Parathyroid adenoma (tissue), 2 donors: ENCODE data around the gene FJX1.

Source experiments
- H2AFZ ChIP-seq: fragments of 300-600 bp; sonication (generic); one replicate; pipeline ENCODE4 v1.7.0; 2017; ENCODE audit warnings: antibody characterized with exemption, mild to moderate bottlenecking
- H3K27ac ChIP-seq: fragments of 300-600 bp; sonication (generic); one replicate; pipeline ENCODE4 v1.7.0; 2017
- H3K27me3 ChIP-seq: fragments of 300-600 bp; sonication (generic); one replicate; pipeline ENCODE4 v1.7.0; 2017; ENCODE audit warnings: low read length; ENCODE audit not compliant: control insufficient read depth, insufficient read depth
- H3K36me3 ChIP-seq: fragments of 300-600 bp; sonication (generic); one replicate; pipeline ENCODE4 v1.7.0; 2017; ENCODE audit warnings: low read length; ENCODE audit not compliant: control insufficient read depth, insufficient read depth
- H3K4me1 ChIP-seq: fragments of 300-600 bp; sonication (generic); one replicate; pipeline ENCODE4 v1.7.0; 2017; ENCODE audit warnings: control low read depth
- H3K4me2 ChIP-seq: fragments of 300-600 bp; sonication (generic); one replicate; pipeline ENCODE4 v1.7.0; 2017; ENCODE audit warnings: low read length
- H3K4me3 ChIP-seq: fragments of 300-600 bp; sonication (generic); one replicate; pipeline ENCODE4 v1.7.0; 2017; ENCODE audit warnings: low read depth, low read length
- H3K79me2 ChIP-seq: fragments of 300-600 bp; sonication (generic); one replicate; pipeline ENCODE4 v1.7.0; 2017; ENCODE audit warnings: control low read depth
- H3K9ac ChIP-seq: fragments of 300-600 bp; sonication (generic); one replicate; pipeline ENCODE4 v1.7.0; 2017; ENCODE audit warnings: mild to moderate bottlenecking
- H3K9me3 ChIP-seq: fragments of 300-600 bp; sonication (generic); one replicate; pipeline ENCODE4 v1.7.0; 2017; ENCODE audit warnings: low read length; ENCODE audit not compliant: control insufficient read depth
- TF ChIP-seq, protein P1 (sequence below): fragments of 300-600 bp; sonication (generic); IDR thresholded peaks from one replicate; pipeline ENCODE4 v1.7.0; 2017; ENCODE audit warnings: antibody characterized with exemption, mild to moderate bottlenecking
- donor health status: primary hyperparathyroidism.

Gene FJX1

DNA sequence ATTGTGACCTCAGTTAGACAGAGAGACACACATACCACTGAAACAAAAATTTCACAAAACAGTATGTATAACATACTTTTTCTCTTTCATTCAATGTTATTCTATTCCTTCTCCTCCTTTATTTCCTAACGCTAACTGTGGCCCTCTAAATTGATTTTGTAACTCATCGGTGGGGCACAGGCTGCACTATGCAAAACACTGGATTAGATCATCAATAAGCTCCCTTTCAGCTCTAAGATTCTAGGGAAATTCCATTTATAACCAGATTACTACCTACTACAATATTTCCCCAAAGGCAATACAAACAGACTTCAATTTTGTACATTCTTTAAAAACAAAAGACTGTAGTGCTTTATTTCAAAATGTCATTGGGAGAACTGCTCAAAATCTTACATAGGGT lies 6.1 kb downstream of the FJX1 start:
- TF ChIP-seq, protein P1, sequence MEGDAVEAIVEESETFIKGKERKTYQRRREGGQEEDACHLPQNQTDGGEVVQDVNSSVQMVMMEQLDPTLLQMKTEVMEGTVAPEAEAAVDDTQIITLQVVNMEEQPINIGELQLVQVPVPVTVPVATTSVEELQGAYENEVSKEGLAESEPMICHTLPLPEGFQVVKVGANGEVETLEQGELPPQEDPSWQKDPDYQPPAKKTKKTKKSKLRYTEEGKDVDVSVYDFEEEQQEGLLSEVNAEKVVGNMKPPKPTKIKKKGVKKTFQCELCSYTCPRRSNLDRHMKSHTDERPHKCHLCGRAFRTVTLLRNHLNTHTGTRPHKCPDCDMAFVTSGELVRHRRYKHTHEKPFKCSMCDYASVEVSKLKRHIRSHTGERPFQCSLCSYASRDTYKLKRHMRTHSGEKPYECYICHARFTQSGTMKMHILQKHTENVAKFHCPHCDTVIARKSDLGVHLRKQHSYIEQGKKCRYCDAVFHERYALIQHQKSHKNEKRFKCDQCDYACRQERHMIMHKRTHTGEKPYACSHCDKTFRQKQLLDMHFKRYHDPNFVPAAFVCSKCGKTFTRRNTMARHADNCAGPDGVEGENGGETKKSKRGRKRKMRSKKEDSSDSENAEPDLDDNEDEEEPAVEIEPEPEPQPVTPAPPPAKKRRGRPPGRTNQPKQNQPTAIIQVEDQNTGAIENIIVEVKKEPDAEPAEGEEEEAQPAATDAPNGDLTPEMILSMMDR, result no peak
- H2AFZ ChIP-seq, result no peak overlapping the region
- no peaks in the 10 kb centered on the region for H3K36me3 ChIP-seq
- no peak overlapping the region for H3K4me2 ChIP-seq
- no peak overlapping the region for H3K9ac ChIP-seq
- H3K79me2 ChIP-seq, result no peaks in the 10 kb centered on the region
- H3K4me1 ChIP-seq, result no peaks in the 10 kb centered on the region
- H3K27ac ChIP-seq, result no peak overlapping the region
- H3K27me3 ChIP-seq, result no peaks in the 10 kb centered on the region
- no peak overlapping the region for H3K4me3 ChIP-seq
- H3K9me3 ChIP-seq, result no peaks in the 10 kb centered on the region

DNA sequence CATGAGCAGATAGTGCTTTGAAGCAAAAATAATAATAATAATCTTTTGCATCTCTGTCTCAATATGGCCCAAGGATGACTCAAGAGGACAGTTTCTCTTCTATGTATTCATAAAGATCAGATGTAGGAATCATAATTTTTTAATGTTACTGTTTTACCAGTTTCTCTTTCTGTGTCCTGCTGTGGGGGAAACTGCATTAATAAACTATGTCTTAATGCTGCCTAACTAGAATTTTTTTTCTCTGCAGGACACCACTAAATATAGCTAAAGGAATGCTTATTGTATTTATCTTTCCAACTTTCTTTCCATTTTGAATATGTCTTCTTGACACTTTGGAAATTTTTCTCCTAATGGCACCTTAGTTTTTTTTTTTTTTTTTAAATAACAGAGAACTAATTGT lies 6.5 kb downstream of the FJX1 start:
- Histone ChIP-seq H3K27me3 (no peaks in the 10 kb centered on the region), H3K79me2 (no peaks in the 10 kb centered on the region), H3K4me3 (no peak overlapping the region), H2AFZ (no peak overlapping the region), H3K27ac (no peak overlapping the region), H3K4me2 (no peak overlapping the region), H3K36me3 (no peaks in the 10 kb centered on the region), H3K9me3 (no peaks in the 10 kb centered on the region), H3K4me1 (no peaks in the 10 kb centered on the region), H3K9ac (no peak overlapping the region)
- TF ChIP-seq, protein P1, result no peak

DNA sequence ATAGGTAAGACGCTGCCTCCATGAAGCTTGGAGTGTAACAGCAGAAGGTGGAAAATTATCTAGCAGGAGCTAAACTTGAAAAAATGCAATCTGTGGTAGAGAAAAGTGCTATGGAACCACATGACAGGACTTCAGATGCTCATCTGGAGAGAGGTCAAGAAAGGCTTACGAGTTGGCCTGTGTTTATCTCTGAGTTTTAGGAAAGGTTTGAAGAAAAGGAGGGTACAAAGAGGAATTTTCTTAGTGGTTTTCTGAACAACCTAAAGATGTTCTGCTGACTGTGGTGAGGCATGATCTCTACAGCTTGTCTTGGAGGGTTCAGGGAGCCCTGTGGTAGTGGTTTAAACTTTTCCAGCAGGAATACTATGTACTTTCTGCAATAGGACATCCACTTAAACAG lies 8.2 kb downstream of the FJX1 start:
- TF ChIP-seq, protein P1, result no peak
- Histone ChIP-seq H3K9me3 (no peaks in the 10 kb centered on the region), H2AFZ (no peak overlapping the region), H3K27me3 (no peaks in the 10 kb centered on the region), H3K79me2 (no peaks in the 10 kb centered on the region), H3K36me3 (no peaks in the 10 kb centered on the region), H3K4me3 (no peak overlapping the region), H3K9ac (no peak overlapping the region), H3K27ac (no peak overlapping the region), H3K4me1 (no peaks in the 10 kb centered on the region), H3K4me2 (no peak overlapping the region)

DNA sequence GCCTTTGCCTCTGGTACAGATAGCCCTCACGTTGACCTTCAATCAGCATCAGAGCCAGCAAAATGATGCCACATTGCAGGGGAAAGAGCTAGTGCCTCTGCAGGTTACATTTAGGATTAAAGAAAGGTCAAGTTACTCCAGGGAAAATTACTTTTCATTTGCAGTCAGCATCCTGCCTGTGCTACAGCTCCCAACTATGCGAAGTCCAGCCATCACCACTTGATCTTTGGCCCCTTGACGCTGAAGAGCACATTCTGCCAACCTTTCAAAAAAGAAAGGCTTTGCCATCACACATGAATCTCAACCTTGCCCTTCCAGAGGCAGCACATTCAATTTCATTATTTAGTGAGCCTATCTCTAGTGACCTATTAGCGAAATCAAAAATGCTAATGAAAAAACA lies 11.3 kb downstream of the FJX1 start:
- TF ChIP-seq, protein P1, result no peak
- no peaks in the 10 kb centered on the region for H3K79me2 ChIP-seq

DNA sequence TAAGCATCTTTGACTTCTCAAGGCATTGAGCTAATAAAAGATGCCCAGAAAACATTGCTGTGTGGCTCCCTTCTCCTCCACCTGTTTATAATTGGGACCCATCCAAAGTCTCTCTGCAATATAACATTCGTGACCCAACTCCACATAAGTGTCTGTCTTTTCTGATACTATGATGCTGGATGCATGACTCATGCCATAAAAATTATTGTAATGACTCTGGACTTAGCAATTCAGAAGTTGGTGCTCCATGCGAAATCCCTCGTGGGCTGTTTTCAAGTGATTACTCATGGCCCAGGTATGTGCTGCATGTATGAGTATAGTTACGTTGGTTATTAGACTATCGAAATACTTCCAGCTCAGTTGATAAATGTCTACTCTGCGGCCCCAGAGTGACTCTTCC lies 11.7 kb downstream of the FJX1 start:
- Histone ChIP-seq H3K27me3 (no peaks in the 10 kb centered on the region), H3K4me3 (no peak overlapping the region), H3K27ac (no peak overlapping the region), H3K36me3 (no peaks in the 10 kb centered on the region), H3K4me2 (no peak overlapping the region), H3K9ac (no peak overlapping the region), H3K4me1 (no peaks in the 10 kb centered on the region), H2AFZ (no peak overlapping the region), H3K79me2 (no peaks in the 10 kb centered on the region), H3K9me3 (no peaks in the 10 kb centered on the region)
- TF ChIP-seq, protein P1, result no peak

More for the DNA sequence above, 11.3 kb downstream of the FJX1 start:
- Histone ChIP-seq H2AFZ (no peak overlapping the region), H3K4me3 (no peak overlapping the region), H3K9me3 (no peaks in the 10 kb centered on the region), H3K36me3 (no peaks in the 10 kb centered on the region), H3K27ac (no peak overlapping the region), H3K4me1 (no peaks in the 10 kb centered on the region), H3K9ac (no peak overlapping the region), H3K4me2 (no peak overlapping the region), H3K27me3 (no peaks in the 10 kb centered on the region)
